DMS 273 (cell line): Measurements from ENCODE around the gene PDK1.

Experiments
- DNase-seq: peaks from one replicate; lab custom pipeline; 2025; ENCODE audit not compliant: unreplicated experiment; lab: John Stamatoyannopoulos, UW

The PDK1 gene

GRCh38 chr2:172639256-172639655, 83.4 kb downstream of the PDK1 start:
- no peak for DNase-seq

DNA sequence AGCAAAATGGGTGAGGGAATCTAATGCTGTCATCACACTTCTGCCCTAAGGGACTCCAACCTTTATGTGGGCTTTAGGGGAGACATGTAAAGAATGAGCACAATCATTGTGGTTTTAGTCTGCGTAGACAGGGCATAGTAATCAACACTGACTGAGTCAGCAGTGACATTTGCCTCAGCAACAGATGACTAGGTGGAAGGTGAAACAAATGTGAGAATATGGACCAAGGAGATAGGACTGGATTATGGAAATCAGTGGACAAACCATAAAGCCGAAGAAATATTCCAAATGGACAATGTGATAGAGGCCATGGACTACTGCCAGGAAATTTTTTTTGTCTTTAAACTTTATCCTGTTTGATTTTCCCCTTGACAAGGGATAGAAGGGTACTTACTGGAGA, 83.9 kb downstream of the PDK1 start:
- DNase-seq = no peak

DNA sequence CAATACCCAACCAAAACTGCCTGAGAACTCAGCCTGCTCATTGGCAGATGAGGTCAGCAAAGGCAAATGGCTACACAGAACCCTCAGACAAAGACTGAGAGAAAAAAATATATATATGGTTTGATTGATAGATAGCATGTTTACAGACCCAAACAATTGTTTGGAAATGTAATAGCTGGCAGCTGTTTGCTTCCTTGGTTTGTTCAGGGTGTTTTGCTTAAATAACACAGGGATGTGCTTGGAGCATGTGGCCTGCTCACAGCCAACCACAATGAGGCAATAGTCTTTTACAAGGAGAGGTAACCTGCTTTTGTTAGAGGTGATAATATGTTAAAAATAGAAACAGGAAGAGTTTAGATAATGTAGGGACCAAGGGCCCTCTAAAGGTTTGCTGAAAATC, 84.5 kb downstream of the PDK1 start:
- DNase-seq = no peak

GRCh38 chr2:172642301-172643020, 86.6 kb downstream of the PDK1 start:
- DNase-seq = no peak

GRCh38 chr2:172643142-172643541, 87.3 kb downstream of the PDK1 start:
- no peak for DNase-seq

DNA sequence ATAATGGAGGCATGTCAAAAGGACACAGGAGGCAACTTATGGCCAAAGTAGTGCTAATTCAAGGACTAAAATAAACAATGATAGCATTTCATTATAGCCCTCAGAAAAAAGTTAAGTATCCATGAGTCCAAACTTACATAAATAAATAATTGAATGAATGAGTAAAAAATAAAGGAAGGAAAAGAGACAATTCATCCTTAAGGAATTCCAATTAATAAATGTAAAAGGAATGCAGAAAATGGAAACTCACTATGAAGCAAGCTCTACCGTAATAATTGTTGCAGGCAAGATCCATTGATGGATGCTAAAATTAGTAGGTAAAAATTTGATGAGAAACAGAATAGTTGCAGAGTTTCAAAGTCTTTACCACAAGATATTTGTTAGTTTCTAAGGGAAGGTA, 91.5 kb downstream of the PDK1 start:
- DNase-seq = no peak

GRCh38 chr2:172655091-172655837, 99.4 kb downstream of the PDK1 start:
- DNase-seq = no peak

GRCh38 chr2:172655838-172656573, 100.1 kb downstream of the PDK1 start:
- DNase-seq = no peak
